K562 (cell line): ENCODE measurements around the gene PKLR. TPM values are rescaled to one million over a fixed set of nuclear protein-coding genes. Genes with fewer than 3 reads are reported as not detected.
A peak's percentile ranks its signal among the peaks of the same experiment; 100 is the strongest.

ENCODE experiments used
- BRD9 ChIP-seq: fragments of 450-650 bp; IDR thresholded peaks from 2 replicates; pipeline ENCODE4 v1.6.1; 2018; ENCODE audit warnings: low read depth; ENCODE audit not compliant: partially characterized antibody
- CREB3L1 ChIP-seq: fragments of 450-650 bp; IDR thresholded peaks from 2 replicates; pipeline ENCODE4 v1.6.1; 2014; ENCODE audit warnings: low read depth, mild to moderate bottlenecking, moderate library complexity, borderline replicate concordance
- E2F1 ChIP-seq: sonication (generic); formaldehyde crosslinking; IDR thresholded peaks from 2 replicates; pipeline ENCODE4 v1.8.1; 2023; ENCODE audit warnings: mild to moderate bottlenecking, missing genetic modification reagents, moderate library complexity
- ETS1 ChIP-seq: conservative IDR thresholded peaks from 2 replicates; pipeline ENCODE4 v1.6.1; 2011; ENCODE audit warnings: low read depth, mild to moderate bottlenecking, low read length; ENCODE audit not compliant: control insufficient read depth
- FOXK2 ChIP-seq, 2 experiments: fragments of 450-650 bp; IDR thresholded peaks in 1 of 2; conservative IDR thresholded peaks in 1 of 2; 2 replicates each; pipeline ENCODE4 v1.6.1; 2016; ENCODE audit warnings: low read depth in 2 of 2, mild to moderate bottlenecking in 1 of 2
- MAFK ChIP-seq: IDR thresholded peaks from 2 replicates; pipeline ENCODE4 v1.6.1; 2011; ENCODE audit warnings: low read length, improper control_type of control experiment
- MAZ ChIP-seq, 2 experiments: fragments of 450-650 bp in 1 of 2; sonication (generic) in 1 of 2; formaldehyde crosslinking; IDR thresholded peaks in 1 of 2; conservative IDR thresholded peaks in 1 of 2; 2 replicates each; pipeline versions ENCODE4 v1.4.0 to v1.5.0; 2020; ENCODE audit warnings: mild to moderate bottlenecking in 1 of 2, missing genetic modification reagents in 1 of 2
- MLLT1 ChIP-seq, 2 experiments: fragments of 450-650 bp; IDR thresholded peaks; 2 replicates each; pipeline ENCODE4 v1.6.1; 2016
- PHF20 ChIP-seq: fragments of 450-650 bp; IDR thresholded peaks from 2 replicates; pipeline ENCODE4 v1.6.1; 2018; ENCODE audit not compliant: partially characterized antibody
- PKNOX1 ChIP-seq: fragments of 450-650 bp; IDR thresholded peaks from 2 replicates; pipeline ENCODE4 v1.6.1; 2016
- TAF9B ChIP-seq: fragments of 450-650 bp; IDR thresholded peaks from 2 replicates; pipeline ENCODE4 v1.6.1; 2018; ENCODE audit warnings: mild to moderate bottlenecking; ENCODE audit not compliant: partially characterized antibody
- ZBTB2 ChIP-seq: fragments of 450-650 bp; IDR thresholded peaks from 2 replicates; pipeline ENCODE4 v1.6.1; 2016; ENCODE audit warnings: antibody characterized with exemption
- ZNF586 ChIP-seq: fragments of 450-650 bp; formaldehyde crosslinking; conservative IDR thresholded peaks from 2 replicates; pipeline ENCODE4 v1.4.0; 2020; ENCODE audit warnings: mild to moderate bottlenecking, moderate library complexity
- polyA plus RNA-seq, 8 experiments: library from polyadenylated mRNA; depleted of rRNA in 4 of 8; stranded (reverse) in 5 of 8; unstranded in 3 of 8; fragments of >200 nt; fragmentation: Nextera tagmentation in 2 of 8; fragmentation: Illumina TruSeq in 1 of 8; extraction: Ambion mirVana in 2 of 8; extraction: Trizol in 1 of 8; gene quantifications; 2 replicates each; pipeline versions ENCODE4 v1.2.1 to v1.2.3, GENCODE V29; 2011 to 2014; ENCODE audit warnings: inconsistent platforms in 1 of 8, missing spikeins in 1 of 8
- total RNA-seq, 7 experiments: library from RNA; depleted of rRNA in 6 of 7; stranded (reverse); fragments of >200 nt in 6 of 7; fragmentation: Illumina TruSeq in 2 of 7; extraction: Trizol in 2 of 7; gene quantifications; 2 replicates each; pipeline versions ENCODE4 v1.2.1 to v1.2.3, GENCODE V29; 2011 to 2021; ENCODE audit warnings: low replicate concordance in 1 of 7

PKLR gene
- total and polyA plus RNA-seq, 9 of the 15 experiments (the other 6 are each of a cell fraction or from before 2014, with no cell fraction given), result 10.7 to 78.4 (median 38.2) TPM

GRCh38 chr1:155273343-155274245, 27.6 kb downstream of the PKLR start, which contains the start of gene CLK2 (continued):
- TF ChIP-seq FOXK2 (conservative IDR thresholded peaks at IDR 0.05 in 1 of 2, IDR thresholded peaks at IDR 0.05 in 1 of 2; ENCODE audit: low read depth in 2 of 2), result peak in 1 of 2 experiments; percentile 60; a peak in 2 of 4 replicates
- no peak for TF ChIP-seq ZNF586 (CRISPR knock-in tag)
- 0 out of 2 replicates have a peak, but pooled peaks have one; percentile 28 for TF ChIP-seq E2F1 (CRISPR knock-in tag)
- TF ChIP-seq ZBTB2, result peak; percentile 97
- TF ChIP-seq ETS1, result peak; percentile 69
- TF ChIP-seq CREB3L1, result peak; percentile 65
- peak; percentile 36 for TF ChIP-seq BRD9
- peak; percentile 43 for TF ChIP-seq TAF9B
- peak; percentile 89 for TF ChIP-seq PKNOX1
- TF ChIP-seq MAZ (CRISPR knock-in tag; conservative IDR thresholded peaks at IDR 0.05 in 1 of 2, IDR thresholded peaks at IDR 0.05 in 1 of 2), result peak; percentile 41 to 56; a peak in 3 of 4 replicates
- TF ChIP-seq MLLT1 (IDR thresholded peaks at IDR 0.05), result no peak
- no peak for TF ChIP-seq PHF20
- no peak for TF ChIP-seq MAFK
